ENCODE measurements around the gene TMEM272.

TMEM272 gene

GRCh38 chr13:51804295-51805172, 40.4 kb downstream of the TMEM272 start:
- no peak for DNase-seq (ENCODE audit: low read depth in 2 of 2)

GRCh38 chr13:51803422-51804294, 41.3 kb downstream of the TMEM272 start, which contains the start of gene DHRS12:
DHRS12 (minus strand) TSS chr13:51804163; CDS start chr13:51799659, 4,504 bp downstream.
- DNase-seq (ENCODE audit: low read depth in 2 of 2) = peak; percentile 67 to 74

GRCh38 chr13:51802631-51803418, 42.2 kb downstream of the TMEM272 start:
- DNase-seq (ENCODE audit: low read depth in 2 of 2) = no peak

GRCh38 chr13:51801631-51802099, 43.3 kb downstream of the TMEM272 start:
- no peak for DNase-seq (ENCODE audit: low read depth in 2 of 2)

GRCh38 chr13:51800486-51800885, 44.5 kb downstream of the TMEM272 start:
- DNase-seq (ENCODE audit: low read depth in 2 of 2) = no peak

DNA sequence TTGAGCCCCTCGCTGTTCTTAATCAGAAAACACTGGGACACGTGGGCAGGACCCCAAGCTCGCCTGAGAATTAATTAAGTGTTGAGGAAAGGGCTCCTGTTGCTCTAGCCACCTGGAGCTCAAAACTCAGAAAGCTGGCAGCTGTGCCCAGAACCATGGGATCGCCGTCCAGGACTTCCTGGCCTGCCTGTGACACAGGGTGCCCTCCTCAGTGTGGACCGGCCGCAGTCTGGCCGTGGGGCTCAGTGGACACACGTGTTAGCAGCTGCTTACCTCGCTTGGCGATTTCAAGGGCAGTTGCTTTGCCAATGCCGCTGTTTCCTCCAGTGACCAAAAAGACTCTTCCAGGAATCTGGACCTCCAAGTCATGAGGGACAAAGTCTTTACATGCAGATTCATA, 45.7 kb downstream of the TMEM272 start:
- no peak for DNase-seq (ENCODE audit: low read depth in 2 of 2)

DNA sequence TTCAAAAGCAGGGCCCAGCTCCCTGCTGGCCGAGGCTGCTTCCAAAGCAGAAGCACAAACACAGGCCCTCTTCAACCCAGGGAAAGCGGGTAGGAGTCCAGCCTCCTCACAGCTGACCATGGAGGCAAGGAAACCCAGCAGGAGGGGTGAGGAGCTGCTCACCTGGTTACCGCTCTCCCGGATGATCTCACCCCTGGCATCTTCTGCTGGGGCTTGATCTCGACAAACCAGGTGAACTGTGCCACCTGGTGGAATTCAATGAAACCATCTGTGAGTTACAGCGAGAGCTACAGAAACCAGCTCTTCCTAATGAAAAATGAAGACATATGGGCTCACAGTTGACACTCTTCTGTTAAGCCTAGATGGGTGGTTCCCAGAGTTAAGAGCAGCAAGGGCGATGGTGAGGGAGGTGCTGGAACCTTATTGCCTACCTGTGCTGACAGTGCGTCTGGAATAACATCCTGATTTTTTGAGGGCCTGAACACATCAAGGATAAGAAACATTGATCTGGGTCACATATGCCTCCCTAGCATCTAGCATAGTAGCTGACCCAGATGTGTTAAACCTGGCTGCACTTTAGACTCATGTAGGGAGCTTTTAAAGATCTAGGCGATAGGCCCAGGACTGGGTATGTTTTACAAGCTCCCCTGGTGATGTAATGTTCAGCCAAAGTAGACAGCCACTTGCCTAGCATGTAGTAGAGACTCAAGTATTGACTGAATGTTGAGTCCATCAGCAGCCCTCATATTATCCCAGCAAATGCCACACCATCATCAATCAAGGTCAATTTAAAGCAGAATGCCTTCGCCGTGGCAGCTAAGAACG, 47.1 kb downstream of the TMEM272 start:
- peak in 1 of 2 donors; percentile 38 for DNase-seq (ENCODE audit: low read depth in 2 of 2)

DNA sequence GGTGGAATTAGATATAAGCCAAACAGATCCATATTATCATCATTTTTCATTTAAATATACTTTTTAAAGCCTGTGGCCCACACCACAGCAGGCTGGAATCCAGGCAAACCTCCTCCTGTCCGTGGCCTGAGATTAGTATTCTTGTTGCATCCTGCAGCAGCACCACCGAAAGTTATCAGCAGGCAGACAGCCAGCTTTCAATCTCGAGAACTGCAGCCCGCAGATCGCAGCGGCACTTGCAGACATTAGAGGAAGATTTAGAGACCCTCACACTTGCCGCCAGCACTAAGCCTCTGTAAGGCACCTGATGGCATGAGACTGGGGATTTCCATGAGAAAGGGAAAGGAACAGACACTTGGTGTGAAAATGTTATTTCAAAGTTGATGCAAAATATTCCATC, 48.4 kb downstream of the TMEM272 start:
- DNase-seq (ENCODE audit: low read depth in 2 of 2) = no peak

DNA sequence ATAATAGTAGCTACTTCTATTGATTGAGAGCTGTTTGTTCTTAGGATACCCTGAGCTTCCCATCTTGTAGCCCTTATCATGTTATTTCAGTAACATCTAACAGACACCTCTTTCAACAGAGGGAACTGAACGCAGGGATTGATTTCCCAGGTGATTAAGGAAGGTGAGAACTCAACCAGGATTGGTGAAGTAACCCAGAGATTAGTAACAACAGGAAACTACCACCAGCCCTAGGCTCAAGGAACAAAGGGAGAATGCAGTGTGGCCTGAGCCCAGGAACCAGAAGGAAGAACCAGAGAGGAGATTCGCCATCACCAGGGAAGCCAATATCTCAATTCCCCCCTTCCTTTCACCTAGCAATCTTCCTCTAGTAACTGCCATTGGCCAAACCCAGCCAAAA, 49.6 kb downstream of the TMEM272 start:
- no peak for DNase-seq (ENCODE audit: low read depth in 2 of 2)

DNA sequence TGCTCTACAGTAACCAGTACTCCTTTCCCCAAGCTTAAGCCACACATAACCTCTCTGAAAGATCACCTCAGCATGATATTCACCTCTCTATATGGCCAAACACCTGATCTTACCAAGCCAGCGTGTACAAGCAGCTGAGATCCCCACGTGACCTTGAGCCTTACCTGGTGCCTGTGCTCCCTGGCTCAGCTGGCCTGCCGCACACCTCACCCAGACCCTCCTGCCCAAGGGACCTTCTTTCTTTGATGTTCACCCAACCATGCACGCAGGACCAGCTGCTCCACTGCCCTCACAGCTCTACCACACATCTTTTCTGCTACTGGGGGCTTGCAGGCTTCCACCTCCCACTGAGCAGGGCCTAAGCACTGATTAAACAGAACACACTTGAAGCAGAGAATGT, 50.0 kb downstream of the TMEM272 start:
- DNase-seq (ENCODE audit: low read depth in 2 of 2) = no peak

DNA sequence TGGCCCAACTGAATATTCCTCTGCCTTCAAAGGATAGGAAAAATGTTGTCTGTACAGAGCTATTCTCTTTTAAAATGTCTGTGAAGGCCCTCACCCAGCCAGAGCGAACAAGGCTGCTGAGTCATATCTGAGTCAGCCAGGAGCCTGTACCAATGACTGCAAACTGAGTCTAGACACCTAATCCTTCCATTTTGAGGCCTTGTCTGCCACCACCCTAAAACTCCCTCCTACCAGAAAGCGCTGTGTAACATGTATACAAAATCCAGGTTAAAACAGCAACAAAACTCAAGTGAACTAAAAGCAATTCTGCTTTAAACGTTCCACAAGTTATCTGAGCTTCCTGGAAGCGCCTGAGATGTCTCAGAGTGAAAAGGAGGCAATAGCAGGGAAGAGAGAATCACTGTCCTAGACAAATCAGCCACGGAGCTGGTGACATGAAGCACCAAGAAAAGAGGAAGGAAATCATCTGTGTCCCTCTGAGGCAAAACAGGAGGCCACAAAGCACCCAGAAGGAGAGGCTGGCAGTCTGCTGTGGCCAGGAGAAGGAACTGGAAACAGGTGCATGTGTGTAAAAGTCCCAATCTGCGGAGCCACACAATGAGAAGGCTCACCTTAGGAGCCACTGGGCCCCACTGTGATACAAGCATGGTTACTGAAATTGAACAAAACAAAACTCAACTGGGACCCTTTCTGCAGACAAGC, 51.3 kb downstream of the TMEM272 start:
- peak; percentile 35 to 59 for DNase-seq (ENCODE audit: low read depth in 2 of 2)

DNA sequence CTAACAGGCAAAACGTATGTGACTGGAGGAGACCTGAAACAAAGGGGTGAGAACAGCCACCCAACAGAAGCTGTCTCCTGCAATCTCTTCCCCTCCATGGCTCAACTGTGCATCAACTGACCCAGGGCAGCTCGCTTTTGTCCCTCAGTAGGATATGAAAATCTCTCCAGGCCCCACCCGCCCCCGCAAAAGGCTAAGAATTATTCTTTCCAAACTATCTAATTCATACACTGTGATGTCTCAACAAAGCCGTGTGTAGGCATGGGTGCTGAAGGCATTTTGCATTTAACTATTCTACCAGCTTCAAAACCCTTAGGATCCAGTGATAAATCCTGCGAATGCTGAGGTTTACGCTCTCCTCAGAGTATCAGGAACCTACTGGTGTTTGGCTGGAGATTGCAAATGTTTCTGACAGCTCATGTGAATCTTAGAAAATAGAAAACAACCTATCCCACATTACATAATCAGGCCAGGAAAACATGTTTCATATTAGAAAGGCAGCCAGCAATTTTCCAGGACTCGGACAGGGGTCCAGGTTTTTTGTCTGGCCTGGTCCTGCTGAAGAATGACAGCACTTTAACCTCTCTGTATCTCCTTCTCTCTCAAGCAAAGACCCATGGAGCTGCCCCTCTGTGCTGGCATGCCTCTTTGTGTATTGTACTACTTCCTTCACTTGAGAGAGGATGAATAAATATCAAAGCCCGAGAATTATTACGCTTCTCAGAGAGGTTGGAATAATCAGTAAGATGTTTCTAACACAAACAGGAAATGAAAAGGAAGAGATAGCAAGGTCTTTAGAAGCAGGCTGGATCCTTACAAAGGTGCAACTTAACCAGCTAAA, 58.3 kb downstream of the TMEM272 start:
- DNase-seq (ENCODE audit: low read depth in 2 of 2) = no peak

DNA sequence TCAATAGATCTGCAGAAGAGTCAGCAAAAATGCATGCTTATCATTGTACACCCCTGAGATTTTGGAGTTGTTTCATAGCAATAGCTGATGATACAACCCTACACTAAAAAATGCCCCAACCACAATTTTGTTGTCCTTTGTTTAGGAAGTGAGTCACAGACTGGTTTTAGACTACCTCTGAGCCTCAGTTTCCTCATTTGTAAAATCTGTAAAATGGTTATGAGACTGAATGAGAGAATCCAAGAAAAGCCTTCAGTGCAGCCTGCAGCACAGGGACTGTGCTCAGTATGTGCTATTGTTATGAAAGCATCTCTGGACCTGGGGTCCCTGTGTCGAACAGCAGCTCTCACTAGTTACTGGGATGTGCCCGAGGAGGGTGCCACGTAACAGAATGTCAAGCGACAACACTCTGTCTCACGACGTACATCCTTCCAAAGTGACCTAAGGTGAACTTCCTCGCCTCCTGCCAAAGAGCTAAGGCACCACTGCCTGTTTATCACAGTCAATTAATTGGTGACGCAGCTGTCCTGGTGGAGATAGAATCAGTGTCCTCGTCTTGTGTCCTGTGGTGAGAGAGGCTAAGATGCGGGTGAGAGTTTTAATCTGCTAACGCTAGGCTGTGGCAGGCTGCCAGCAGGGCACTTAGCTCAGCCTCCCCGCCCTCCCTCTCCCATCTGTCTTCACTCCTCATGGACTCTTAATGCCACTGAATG, 59.1 kb downstream of the TMEM272 start:
- DNase-seq (ENCODE audit: low read depth in 2 of 2) = no peak

GRCh38 chr13:51784097-51784496, 60.9 kb downstream of the TMEM272 start:
- DNase-seq (ENCODE audit: low read depth in 2 of 2) = no peak

DNA sequence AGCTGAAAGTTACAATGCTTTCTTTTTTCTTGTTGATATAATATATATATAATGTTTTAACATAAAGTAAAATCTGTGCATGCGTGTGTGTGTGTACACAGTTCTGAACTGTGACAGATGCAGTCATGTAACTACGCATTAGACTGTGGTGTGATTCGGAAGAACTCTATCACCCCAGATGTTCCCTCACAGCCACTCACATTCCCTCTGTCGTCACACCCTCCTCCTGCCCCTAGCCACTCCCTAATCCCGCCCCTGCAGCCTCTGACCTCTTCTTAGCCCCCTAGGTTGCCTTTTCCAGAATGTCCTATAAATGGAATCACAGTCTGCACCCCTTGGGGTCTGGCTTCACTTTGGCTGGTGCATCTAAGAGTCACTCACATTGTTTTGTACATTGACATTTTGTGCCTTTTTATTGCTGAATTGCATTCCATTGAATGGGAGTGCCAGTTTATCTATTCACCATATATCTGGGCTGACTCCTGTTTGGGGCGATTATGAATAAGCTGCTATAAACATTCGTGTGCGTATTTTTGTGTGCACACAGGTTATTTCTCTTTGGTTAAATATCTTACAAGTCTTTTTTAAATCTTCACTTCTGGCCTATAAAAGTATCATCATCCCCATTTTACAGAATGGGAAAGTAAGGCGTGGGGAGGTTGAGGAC, 61.4 kb downstream of the TMEM272 start:
- DNase-seq (ENCODE audit: low read depth in 2 of 2) = no peak

DNA sequence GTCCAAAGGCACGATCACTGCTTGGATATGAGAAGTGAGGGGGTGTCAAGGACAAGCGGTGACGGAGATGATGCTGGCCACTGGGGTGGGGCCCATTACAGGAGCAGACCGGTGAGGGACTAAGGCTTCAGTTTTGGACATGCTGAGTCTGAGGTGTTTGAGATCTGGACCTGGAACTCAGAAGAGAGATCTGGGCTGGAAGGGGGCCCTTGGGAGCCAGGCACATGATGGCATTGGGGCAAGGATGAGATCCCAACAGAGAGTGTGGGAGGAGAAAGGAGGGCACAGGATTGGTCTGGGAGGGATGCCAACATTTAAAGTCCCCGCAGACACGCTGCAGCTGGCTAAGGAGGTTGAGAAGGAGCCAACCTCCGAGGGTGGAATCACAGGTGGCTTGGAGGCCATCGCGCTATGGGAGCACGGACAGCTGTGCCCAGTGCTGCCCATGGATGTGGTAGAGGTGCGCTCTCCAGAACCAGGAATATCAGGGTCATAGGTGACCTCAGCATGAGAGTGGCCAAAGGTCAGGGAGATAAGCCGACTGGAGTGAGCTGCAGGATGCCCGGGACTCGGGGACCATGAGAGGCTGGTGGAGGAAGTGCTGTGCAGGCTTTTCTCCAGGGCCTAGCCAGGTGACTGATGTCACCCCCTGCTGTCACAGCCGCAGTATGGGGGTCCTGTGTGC, 62.8 kb downstream of the TMEM272 start:
- DNase-seq (ENCODE audit: low read depth in 2 of 2) = no peak

- DNase-seq (ENCODE audit: low read depth in 2 of 2) = no peak
Measured at GRCh38 chr13:51781246-51782022, 63.5 kb downstream of the TMEM272 start.
